ENCODE measurements around the gene B3GALT2.

Gene B3GALT2

GRCh38 chr1:193157360-193157759 is 29.1 kb downstream of the B3GALT2 start:
- peak in 1 of 3 donors; percentile 11 for DNase-seq
- POLR2A ChIA-PET: no interaction called here
- no peaks in the 10 kb centered on the region for H3K27me3 ChIP-seq (replicated peaks in 2 of 5; ENCODE audit: control insufficient read depth in 4 of 5, insufficient read depth in 5 of 5, low read length in 4 of 5)
- 82% methylated on average over 1 of the region's 2 CpGs for WGBS (ENCODE audit: insufficient coverage)
- CTCF ChIA-PET: no interaction called here
- no peaks in the 10 kb centered on the region for H3K9me3 ChIP-seq (ENCODE audit: control extremely low read depth in 1 of 5, control insufficient read depth in 4 of 5, insufficient read depth in 2 of 5, low read depth in 1 of 5, low read length in 4 of 5)
- no peak overlapping the region for H3K4me3 ChIP-seq (ENCODE audit: control insufficient read depth in 1 of 7, extremely low read depth in 1 of 7, insufficient read depth in 4 of 7, low read depth in 2 of 7, low read length in 6 of 7)
- peaks cover 8 to 40% (median 16%) of the 10 kb centered on the region in 4 experiments for H3K36me3 ChIP-seq (ENCODE audit: control insufficient read depth in 4 of 4, insufficient read depth in 4 of 4, low read length in 3 of 4)
- no peaks in the 10 kb centered on the region for H3K4me1 ChIP-seq (ENCODE audit: control extremely low read depth in 1 of 4, control insufficient read depth in 4 of 4, insufficient read depth in 4 of 4, low read length in 3 of 4)
- no peak overlapping the region for H3K27ac ChIP-seq (ENCODE audit: insufficient read depth in 1 of 2, low read depth in 1 of 2, low read length in 2 of 2, poor library complexity in 1 of 2, severe bottlenecking in 2 of 2)

GRCh38 chr1:193156822-193157142 is 29.6 kb downstream of the B3GALT2 start:
- Histone ChIP-seq H3K27me3 (replicated peaks in 2 of 5; ENCODE audit: control insufficient read depth in 4 of 5, insufficient read depth in 5 of 5, low read length in 4 of 5) (no peaks in the 10 kb centered on the region), H3K4me1 (ENCODE audit: control extremely low read depth in 1 of 4, control insufficient read depth in 4 of 4, insufficient read depth in 4 of 4, low read length in 3 of 4) (no peaks in the 10 kb centered on the region), H3K4me3 (ENCODE audit: control insufficient read depth in 1 of 7, extremely low read depth in 1 of 7, insufficient read depth in 4 of 7, low read depth in 2 of 7, low read length in 6 of 7) (no peak overlapping the region), H3K36me3 (ENCODE audit: control insufficient read depth in 4 of 4, insufficient read depth in 4 of 4, low read length in 3 of 4) (peaks cover 8 to 43% (median 18%) of the 10 kb centered on the region in 4 experiments), H3K9me3 (ENCODE audit: control extremely low read depth in 1 of 5, control insufficient read depth in 4 of 5, insufficient read depth in 2 of 5, low read depth in 1 of 5, low read length in 4 of 5) (no peaks in the 10 kb centered on the region), H3K27ac (ENCODE audit: insufficient read depth in 1 of 2, low read depth in 1 of 2, low read length in 2 of 2, poor library complexity in 1 of 2, severe bottlenecking in 2 of 2) (no peak overlapping the region)
- ChIA-PET CTCF (interaction anchor here (1.7 kb wide), 1 partner anchor 47 kb away, joined by 3 read pairs; no protein-coding TSS in a partner anchor), POLR2A (no interaction called here)
- 100% methylated on average over 3 of the region's 3 CpGs for WGBS (ENCODE audit: insufficient coverage)
- DNase-seq: no peak

GRCh38 chr1:193156117-193156821 is 30.1 kb downstream of the B3GALT2 start:
- no peak for DNase-seq
- Histone ChIP-seq H3K9me3 (ENCODE audit: control extremely low read depth in 1 of 5, control insufficient read depth in 4 of 5, insufficient read depth in 2 of 5, low read depth in 1 of 5, low read length in 4 of 5) (no peaks in the 10 kb centered on the region), H3K36me3 (ENCODE audit: control insufficient read depth in 4 of 4, insufficient read depth in 4 of 4, low read length in 3 of 4) (peaks cover 10 to 47% (median 22%) of the 10 kb centered on the region in 4 experiments), H3K4me3 (ENCODE audit: control insufficient read depth in 1 of 7, extremely low read depth in 1 of 7, insufficient read depth in 4 of 7, low read depth in 2 of 7, low read length in 6 of 7) (no peak overlapping the region), H3K4me1 (ENCODE audit: control extremely low read depth in 1 of 4, control insufficient read depth in 4 of 4, insufficient read depth in 4 of 4, low read length in 3 of 4) (no peaks in the 10 kb centered on the region), H3K27ac (ENCODE audit: insufficient read depth in 1 of 2, low read depth in 1 of 2, low read length in 2 of 2, poor library complexity in 1 of 2, severe bottlenecking in 2 of 2) (no peak overlapping the region), H3K27me3 (replicated peaks in 2 of 5; ENCODE audit: control insufficient read depth in 4 of 5, insufficient read depth in 5 of 5, low read length in 4 of 5) (no peaks in the 10 kb centered on the region)
- ChIA-PET POLR2A (no interaction called here), CTCF (interaction anchor here (1.0 to 2.3 kb wide), 3 partner anchors 13 to 46 kb away, joined by 3 to 8 read pairs (median 3); no protein-coding TSS in a partner anchor)
- WGBS (ENCODE audit: insufficient coverage): 100% methylated on average over 1 of the region's 3 CpGs

- WGBS (ENCODE audit: insufficient coverage): no CpG with 5 or more reads among the region's 1 CpG
- no peak for DNase-seq
Measured at GRCh38 chr1:193144999-193145398, 41.4 kb downstream of the B3GALT2 start.

GRCh38 chr1:193144361-193144938 is 42.0 kb downstream of the B3GALT2 start:
- H3K27ac ChIP-seq (ENCODE audit: insufficient read depth in 1 of 2, low read depth in 1 of 2, low read length in 2 of 2, poor library complexity in 1 of 2, severe bottlenecking in 2 of 2): no peak overlapping the region
- POLR2A ChIA-PET: no interaction called here

More at GRCh38 chr1:193144999-193145398, 41.4 kb downstream of the B3GALT2 start:
- CTCF ChIA-PET: interaction anchor here (1.2 kb wide), 1 partner anchor 21 kb away, joined by 3 read pairs; no protein-coding TSS in a partner anchor
- no peak overlapping the region for H3K4me3 ChIP-seq (ENCODE audit: control insufficient read depth in 1 of 7, extremely low read depth in 1 of 7, insufficient read depth in 4 of 7, low read depth in 2 of 7, low read length in 6 of 7)
- no peaks in the 10 kb centered on the region for H3K4me1 ChIP-seq (ENCODE audit: control extremely low read depth in 1 of 4, control insufficient read depth in 4 of 4, insufficient read depth in 4 of 4, low read length in 3 of 4)
- no peak overlapping the region for H3K27ac ChIP-seq (ENCODE audit: insufficient read depth in 1 of 2, low read depth in 1 of 2, low read length in 2 of 2, poor library complexity in 1 of 2, severe bottlenecking in 2 of 2)
- H3K36me3 ChIP-seq (ENCODE audit: control insufficient read depth in 4 of 4, insufficient read depth in 4 of 4, low read length in 3 of 4): peaks cover 10 to 63% (median 39%) of the 10 kb centered on the region in 4 experiments
- H3K27me3 ChIP-seq (replicated peaks in 2 of 5; ENCODE audit: control insufficient read depth in 4 of 5, insufficient read depth in 5 of 5, low read length in 4 of 5): no peaks in the 10 kb centered on the region
- POLR2A ChIA-PET: no interaction called here
- H3K9me3 ChIP-seq (ENCODE audit: control extremely low read depth in 1 of 5, control insufficient read depth in 4 of 5, insufficient read depth in 2 of 5, low read depth in 1 of 5, low read length in 4 of 5): no peaks in the 10 kb centered on the region

GRCh38 chr1:193143285-193143684 is 43.1 kb downstream of the B3GALT2 start:
- H3K9me3 ChIP-seq (ENCODE audit: control extremely low read depth in 1 of 5, control insufficient read depth in 4 of 5, insufficient read depth in 2 of 5, low read depth in 1 of 5, low read length in 4 of 5): no peaks in the 10 kb centered on the region
- no CpG with 5 or more reads among the region's 1 CpG for WGBS (ENCODE audit: insufficient coverage)
- H3K27me3 ChIP-seq (replicated peaks in 2 of 5; ENCODE audit: control insufficient read depth in 4 of 5, insufficient read depth in 5 of 5, low read length in 4 of 5): no peaks in the 10 kb centered on the region
- peaks cover 22 to 66% (median 49%) of the 10 kb centered on the region in 4 experiments for H3K36me3 ChIP-seq (ENCODE audit: control insufficient read depth in 4 of 4, insufficient read depth in 4 of 4, low read length in 3 of 4)
- ChIA-PET CTCF (interaction anchor here (1.0 to 2.6 kb wide), 5 partner anchors 10 to 669 kb away, joined by 3 to 8 read pairs (median 3); no protein-coding TSS in a partner anchor), POLR2A (no interaction called here)
- DNase-seq: peak; percentile 12 to 37 (median 34)
- no peak overlapping the region for H3K27ac ChIP-seq (ENCODE audit: insufficient read depth in 1 of 2, low read depth in 1 of 2, low read length in 2 of 2, poor library complexity in 1 of 2, severe bottlenecking in 2 of 2)
- H3K4me3 ChIP-seq (ENCODE audit: control insufficient read depth in 1 of 7, extremely low read depth in 1 of 7, insufficient read depth in 4 of 7, low read depth in 2 of 7, low read length in 6 of 7): no peak overlapping the region
- H3K4me1 ChIP-seq (ENCODE audit: control extremely low read depth in 1 of 4, control insufficient read depth in 4 of 4, insufficient read depth in 4 of 4, low read length in 3 of 4): no peaks in the 10 kb centered on the region

More at GRCh38 chr1:193144361-193144938, 42.0 kb downstream of the B3GALT2 start:
- no peak overlapping the region for H3K4me3 ChIP-seq (ENCODE audit: control insufficient read depth in 1 of 7, extremely low read depth in 1 of 7, insufficient read depth in 4 of 7, low read depth in 2 of 7, low read length in 6 of 7)
- CTCF ChIA-PET: interaction anchor here (2.6 kb wide), 1 partner anchor 10 kb away, joined by 8 read pairs; no protein-coding TSS in a partner anchor
- H3K36me3 ChIP-seq (ENCODE audit: control insufficient read depth in 4 of 4, insufficient read depth in 4 of 4, low read length in 3 of 4): peaks cover 15 to 66% (median 42%) of the 10 kb centered on the region in 4 experiments
- DNase-seq: no peak
- WGBS (ENCODE audit: insufficient coverage): 97% methylated on average over 3 of the region's 5 CpGs
- H3K4me1 ChIP-seq (ENCODE audit: control extremely low read depth in 1 of 4, control insufficient read depth in 4 of 4, insufficient read depth in 4 of 4, low read length in 3 of 4): no peaks in the 10 kb centered on the region
- H3K27me3 ChIP-seq (replicated peaks in 2 of 5; ENCODE audit: control insufficient read depth in 4 of 5, insufficient read depth in 5 of 5, low read length in 4 of 5): no peaks in the 10 kb centered on the region
- no peaks in the 10 kb centered on the region for H3K9me3 ChIP-seq (ENCODE audit: control extremely low read depth in 1 of 5, control insufficient read depth in 4 of 5, insufficient read depth in 2 of 5, low read depth in 1 of 5, low read length in 4 of 5)

GRCh38 chr1:193142409-193142808 is 44.0 kb downstream of the B3GALT2 start:
- Histone ChIP-seq H3K36me3 (ENCODE audit: control insufficient read depth in 4 of 4, insufficient read depth in 4 of 4, low read length in 3 of 4) (peaks cover 26 to 63% (median 46%) of the 10 kb centered on the region in 4 experiments), H3K27me3 (replicated peaks in 2 of 5; ENCODE audit: control insufficient read depth in 4 of 5, insufficient read depth in 5 of 5, low read length in 4 of 5) (no peaks in the 10 kb centered on the region), H3K4me1 (ENCODE audit: control extremely low read depth in 1 of 4, control insufficient read depth in 4 of 4, insufficient read depth in 4 of 4, low read length in 3 of 4) (no peaks in the 10 kb centered on the region), H3K27ac (ENCODE audit: insufficient read depth in 1 of 2, low read depth in 1 of 2, low read length in 2 of 2, poor library complexity in 1 of 2, severe bottlenecking in 2 of 2) (no peak overlapping the region), H3K4me3 (ENCODE audit: control insufficient read depth in 1 of 7, extremely low read depth in 1 of 7, insufficient read depth in 4 of 7, low read depth in 2 of 7, low read length in 6 of 7) (no peak overlapping the region), H3K9me3 (ENCODE audit: control extremely low read depth in 1 of 5, control insufficient read depth in 4 of 5, insufficient read depth in 2 of 5, low read depth in 1 of 5, low read length in 4 of 5) (no peaks in the 10 kb centered on the region)
- no peak for DNase-seq
- WGBS (ENCODE audit: insufficient coverage): no CpG with 5 or more reads among the region's 2 CpGs
- ChIA-PET POLR2A (no interaction called here), CTCF (interaction anchor here (1.0 to 2.6 kb wide), 4 partner anchors 9 to 668 kb away, joined by 3 to 8 read pairs (median 4); no protein-coding TSS in a partner anchor)

All from common myeloid progenitor, CD34-positive (primary cell).